ENCODE data around the gene EBP.

The EBP gene

DNA sequence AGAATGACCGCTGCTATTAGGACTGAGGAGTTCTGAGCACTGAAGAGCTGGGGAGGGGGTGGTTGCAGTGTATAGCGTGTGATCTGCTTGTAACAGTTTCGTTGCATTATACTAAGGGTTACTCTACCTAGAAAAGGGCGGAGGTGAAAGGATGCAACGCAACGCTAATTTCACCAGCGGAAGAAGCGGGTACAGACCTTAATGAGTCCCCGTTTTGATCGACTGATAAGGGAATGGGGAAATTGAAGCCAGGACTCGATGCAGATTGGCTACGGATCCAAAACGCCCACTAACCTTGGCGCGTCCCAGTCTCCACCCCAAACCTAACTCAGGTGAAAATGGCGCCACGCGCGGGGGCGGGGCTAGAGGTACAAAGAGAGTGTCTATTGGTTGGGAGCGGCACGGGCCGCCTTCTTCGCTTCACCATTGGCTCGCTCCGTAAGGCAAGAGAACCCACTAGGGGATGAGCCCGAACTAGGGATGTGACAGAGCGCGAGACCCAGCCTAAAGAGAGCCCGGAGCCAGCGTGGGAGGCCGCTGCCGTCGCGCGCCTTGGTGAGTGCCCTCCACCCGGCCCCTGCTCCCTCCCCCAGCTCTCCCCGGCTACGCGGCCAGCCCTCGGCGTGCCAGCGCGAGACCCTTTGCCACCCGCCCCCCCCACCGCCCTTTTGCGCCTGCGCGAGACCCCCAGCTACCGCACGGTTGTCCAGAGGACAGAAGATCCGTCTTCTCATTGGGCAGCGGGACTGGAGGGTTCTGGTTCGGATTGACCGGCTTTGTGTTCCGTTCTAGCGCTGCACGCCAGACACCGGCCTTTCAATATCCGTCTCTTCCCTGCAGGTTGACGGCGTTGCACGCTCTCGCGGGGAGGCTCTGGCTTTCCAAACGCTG lies at the start of gene EBP:
Gene EBP, plus strand, starts transcription at position 456 of the 891 bp plus-strand sequence. CDS start 1,964 bp downstream, outside the sequence.
- DNase-seq (ENCODE audit: low read depth in 3 of 3): peak; percentile 87 to 94 (median 90)

DNA sequence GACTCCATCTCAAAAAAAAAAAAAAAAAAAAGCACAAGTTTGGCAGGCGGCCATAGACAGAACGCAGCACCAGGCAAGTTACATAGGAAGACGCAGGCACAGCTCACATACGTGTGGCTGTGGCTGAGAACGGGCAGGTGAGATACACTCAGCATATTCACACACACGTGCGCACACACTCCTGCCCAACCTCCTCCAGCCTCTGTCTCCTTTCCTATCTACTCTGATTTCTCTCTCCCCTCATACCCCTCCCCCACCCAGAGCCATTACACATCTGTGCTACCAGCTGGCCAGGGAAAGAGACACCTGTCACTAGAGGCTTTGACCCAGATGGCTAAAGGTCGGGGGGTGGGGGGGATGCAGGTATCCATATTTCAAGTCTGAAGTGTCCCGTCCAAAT lies 49.4 kb upstream of the EBP start:
- no peak for DNase-seq (ENCODE audit: low read depth in 3 of 3)

DNA sequence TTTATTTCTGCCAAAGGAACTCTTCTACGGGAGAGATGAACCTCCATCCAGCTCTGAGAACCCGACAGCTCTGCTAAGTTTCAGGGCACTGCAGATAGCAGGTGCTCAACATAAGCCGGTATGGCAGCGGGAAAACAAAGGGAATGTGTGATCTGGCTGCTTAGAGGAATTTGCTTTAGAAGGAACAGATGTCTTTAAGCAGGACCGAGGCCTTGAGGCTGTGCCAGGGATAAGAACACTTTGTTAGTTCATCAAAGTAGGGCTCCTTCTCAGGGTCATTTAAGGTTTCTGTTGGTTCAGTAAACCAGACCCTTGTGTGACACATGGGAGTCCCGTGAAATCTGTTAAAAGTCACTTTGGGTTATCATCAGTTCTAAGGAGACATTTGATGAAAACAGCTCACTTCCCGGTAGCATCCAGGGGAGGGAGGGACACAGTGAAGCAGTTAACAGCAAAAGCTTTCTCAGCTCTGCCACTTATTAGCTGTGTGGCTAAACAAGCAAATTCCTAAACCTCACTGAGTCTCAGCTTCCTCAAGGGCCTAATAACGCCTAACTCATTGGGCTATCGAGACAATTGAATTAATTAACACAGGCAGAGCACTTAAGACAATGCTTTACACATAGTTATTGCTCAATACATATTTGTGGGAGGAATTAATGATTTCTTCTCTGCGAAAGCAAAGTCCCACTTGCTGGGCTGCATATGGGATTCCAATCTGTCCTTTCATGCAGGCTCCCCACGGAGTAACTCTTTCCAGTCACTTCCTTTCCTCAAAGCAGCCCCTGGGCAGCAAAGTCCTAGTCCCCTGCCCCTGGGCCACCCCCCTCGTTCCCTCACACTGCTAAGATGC lies 48.5 kb upstream of the EBP start:
- DNase-seq (ENCODE audit: low read depth in 3 of 3): no peak

DNA sequence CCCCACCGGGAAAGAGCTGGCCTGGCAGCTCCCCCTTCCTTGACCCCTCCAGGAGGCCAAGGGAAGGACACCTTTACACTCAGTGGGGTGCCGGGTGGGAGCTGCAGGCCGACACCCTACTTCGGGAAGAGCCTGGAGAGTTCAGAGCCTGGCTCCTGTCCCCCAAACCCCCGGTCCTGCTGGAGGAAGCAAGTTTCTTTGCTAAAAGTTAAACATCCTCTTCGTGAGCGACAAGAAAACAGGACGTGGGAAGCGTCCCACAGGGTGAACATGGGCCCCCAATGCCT lies 48.0 kb upstream of the EBP start:
- no peak for DNase-seq (ENCODE audit: low read depth in 3 of 3)

DNA sequence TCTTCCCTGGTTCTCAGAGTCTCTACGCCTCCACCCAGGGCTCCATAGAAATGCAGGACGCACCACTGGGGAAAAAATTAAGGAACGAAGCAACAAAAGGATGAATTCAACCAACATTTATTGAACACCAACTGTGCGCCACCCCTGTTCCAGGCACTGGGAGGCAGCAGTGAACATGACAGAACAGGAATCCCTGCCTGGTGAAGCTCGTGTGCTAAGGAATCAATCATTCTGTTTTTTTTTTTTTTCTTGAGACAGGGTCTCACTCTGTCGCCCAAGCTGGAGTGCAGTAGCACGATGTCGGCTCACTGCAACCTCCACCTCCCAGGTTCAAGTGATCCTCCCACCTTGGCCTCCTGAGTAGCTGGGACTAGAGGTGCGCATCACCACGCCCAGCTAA lies 47.5 kb upstream of the EBP start:
- DNase-seq (ENCODE audit: low read depth in 3 of 3): no peak

DNA sequence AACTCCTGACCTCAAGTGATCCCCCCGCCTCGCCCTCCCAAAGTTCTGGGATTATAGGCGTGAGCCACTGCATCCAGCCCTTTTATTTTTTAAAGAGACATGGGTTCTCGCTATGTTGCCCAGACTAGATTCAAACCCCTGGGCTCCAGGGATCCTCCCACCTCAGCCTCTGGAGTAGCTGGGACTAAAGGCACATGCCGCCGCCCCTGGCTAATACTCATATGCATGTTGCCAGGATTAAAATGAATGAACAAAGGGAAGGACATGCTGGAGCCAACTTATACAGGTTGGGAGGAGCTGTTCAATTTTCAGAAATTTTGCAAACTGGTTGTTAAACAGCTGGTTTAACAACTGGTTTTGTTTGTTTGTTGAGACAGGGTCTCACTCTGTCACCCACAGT lies 47.0 kb upstream of the EBP start:
- no peak for DNase-seq (ENCODE audit: low read depth in 3 of 3)

DNA sequence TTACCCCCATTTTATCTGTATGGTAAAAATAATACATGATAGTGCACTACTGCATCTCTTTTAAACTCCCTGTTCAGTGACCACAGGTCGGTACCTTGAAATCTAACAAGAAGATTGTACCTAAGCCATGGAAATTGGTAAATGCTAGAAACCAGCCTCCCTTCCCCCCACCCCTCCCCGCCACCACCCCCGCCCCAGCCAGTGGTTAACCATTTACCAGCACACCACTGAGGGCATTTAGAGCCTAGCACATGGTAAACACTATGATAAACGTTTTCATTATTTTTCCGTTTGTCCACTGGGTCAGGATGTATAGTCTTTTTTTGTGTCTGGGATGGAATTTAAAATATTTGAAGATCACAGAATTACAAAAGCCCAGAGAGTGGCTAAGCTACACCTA lies 46.3 kb upstream of the EBP start:
- DNase-seq (ENCODE audit: low read depth in 3 of 3): no peak

DNA sequence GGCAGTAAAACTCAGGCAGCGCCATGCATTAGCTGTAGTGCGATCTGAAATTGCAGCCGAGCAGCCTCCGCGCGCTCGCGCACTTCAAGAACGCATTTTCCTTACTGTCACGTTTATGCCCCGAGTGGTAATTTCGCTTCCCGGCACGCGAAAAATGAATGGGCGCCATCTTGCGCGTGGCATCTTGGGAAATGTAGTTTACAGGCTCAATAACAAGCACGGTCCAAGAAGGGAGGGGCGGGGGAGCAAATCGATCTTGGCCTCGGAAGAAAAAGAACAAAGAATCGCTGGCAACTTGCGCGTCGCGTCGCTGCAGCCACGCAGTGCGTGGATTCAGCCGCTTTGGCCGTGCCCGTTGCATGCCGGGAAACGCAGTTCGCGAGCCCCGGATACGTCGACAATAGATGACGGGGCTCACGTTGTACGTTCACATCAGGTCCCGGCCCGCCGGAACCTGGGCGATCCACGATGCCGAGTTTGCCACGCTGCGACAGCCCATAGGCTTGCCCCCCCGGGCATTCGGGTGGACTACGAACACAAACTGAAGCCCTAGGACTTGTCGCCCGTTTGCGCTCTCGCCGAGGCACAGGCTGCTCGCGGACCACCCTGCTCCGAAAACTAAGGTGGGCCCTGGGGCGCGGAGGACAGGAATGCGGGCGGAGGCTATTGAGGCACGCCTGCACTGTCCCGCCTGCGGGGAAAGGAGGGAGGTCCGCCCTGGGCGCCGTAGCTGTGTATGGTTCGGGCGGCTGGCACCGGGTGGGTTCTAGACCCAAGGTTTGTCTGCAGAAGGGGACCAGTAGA lies 45.6 kb upstream of the EBP start, which contains the start of gene FTSJ1:
Gene FTSJ1, plus strand, starts transcription at position 426 of the 804 bp plus-strand sequence. CDS start 1,849 bp downstream, outside the sequence.
- peak; percentile 57 to 80 (median 73) for DNase-seq (ENCODE audit: low read depth in 3 of 3)

DNA sequence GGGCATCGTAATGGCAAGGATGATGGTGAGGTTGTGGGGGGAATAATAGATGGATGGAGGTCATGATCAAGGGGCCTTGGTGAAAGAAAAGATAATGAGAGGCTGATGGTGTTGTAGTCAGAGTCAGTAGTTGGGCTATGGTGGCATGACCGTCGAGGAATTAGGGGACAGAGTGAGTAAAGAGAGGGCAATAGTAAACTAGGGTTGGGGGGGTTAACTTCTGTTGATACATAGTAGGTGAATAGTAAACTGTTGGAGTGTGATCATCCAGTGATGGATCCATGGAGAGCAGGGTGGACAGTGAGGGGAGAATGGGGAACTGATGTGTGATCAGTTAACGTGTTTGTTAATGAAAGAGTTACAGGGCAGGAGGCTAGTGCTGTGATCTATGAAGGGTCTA lies 44.7 kb upstream of the EBP start:
- no peak for DNase-seq (ENCODE audit: low read depth in 3 of 3)

DNA sequence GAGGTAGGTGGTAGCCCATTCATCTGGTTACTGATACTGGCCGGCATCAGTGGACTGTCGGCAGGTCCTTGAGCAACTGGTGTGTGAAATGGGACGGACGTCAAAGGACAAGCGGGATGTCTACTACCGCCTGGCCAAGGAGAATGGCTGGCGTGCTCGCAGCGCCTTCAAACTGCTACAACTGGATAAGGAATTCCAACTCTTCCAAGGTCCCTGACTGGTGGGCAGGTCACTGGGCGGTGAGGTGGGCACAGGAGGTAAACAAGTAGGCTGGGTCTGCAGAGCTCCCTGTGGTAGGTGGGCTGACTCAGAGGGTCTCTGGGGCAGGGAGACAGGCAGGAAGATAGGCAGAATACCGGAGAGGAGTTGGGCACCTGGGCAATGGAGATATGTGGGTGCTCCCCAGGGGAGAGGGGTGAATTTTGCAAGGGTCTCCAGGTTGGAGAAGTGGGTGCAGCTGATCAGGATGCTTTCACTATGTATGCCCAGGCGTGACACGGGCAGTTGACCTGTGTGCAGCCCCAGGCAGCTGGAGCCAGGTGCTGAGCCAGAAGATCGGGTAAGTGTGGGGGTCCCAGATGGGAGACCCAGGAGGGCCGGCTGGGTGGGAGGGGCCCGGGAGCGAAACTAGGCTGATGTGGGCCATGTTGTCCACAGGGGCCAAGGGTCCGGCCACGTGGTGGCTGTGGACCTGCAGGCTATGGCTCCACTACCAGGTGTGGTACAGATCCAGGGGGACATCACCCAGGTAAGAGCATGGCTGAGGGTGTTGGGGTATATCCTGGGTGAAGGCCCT lies 43.5 kb upstream of the EBP start:
- DNase-seq (ENCODE audit: low read depth in 3 of 3): no peak

DNA sequence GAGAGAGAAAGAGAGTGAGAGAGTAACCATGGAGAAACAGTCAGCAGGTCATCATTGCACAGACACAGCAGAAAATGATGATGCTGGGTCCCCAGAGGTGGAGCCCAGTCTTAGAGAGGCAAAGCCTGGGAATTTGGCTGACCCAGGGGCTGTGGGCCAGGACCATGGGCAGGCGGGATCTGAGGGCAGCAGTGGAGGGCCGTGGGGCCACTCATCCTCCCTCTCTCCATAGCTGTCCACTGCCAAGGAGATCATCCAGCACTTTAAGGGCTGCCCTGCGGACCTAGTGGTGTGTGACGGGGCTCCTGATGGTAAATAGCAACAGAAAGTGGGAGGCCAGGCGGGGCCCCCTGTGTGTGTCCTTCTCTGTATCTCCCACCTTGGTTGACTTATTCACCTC lies 42.8 kb upstream of the EBP start:
- no peak for DNase-seq (ENCODE audit: low read depth in 3 of 3)

DNA sequence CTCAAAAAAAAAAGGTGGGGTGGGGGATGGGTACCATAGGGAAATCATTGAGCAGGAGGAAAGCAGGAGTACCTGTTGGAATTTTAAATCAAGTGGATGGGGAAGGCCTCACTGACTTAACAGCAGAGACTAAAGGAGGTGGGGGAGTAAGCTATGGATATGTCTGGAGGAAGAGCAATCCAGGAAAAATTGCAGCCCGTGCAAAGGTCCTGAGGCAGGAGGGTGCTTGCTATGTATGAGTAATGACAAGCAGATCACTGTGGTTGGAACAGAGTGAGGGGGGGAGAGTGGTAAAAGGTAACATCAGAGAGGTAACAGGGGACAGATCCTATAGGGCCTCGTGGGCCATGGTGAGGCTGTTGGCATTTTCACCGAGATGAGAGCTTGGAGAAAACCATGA lies 41.5 kb upstream of the EBP start:
- no peak for DNase-seq (ENCODE audit: low read depth in 3 of 3)

DNA sequence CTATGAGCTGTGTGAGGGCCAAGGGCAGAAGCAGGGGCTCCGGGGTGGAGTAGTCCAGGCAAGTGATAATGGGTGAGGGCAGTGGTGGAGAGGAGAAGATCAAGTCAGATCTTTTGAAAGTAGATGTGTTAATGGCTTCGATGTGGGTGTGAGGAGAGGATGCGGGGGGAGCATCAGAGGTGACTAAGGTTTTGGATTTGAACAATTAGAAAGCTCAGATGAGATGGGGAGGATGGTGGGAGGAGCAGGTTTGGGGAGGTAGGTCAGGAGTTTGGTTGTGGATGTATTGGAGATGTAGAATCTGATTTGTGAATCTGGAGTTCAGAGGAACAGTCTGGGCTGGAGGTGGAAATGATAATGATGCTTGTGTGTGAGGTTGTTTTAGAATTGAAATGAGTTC lies 41.0 kb upstream of the EBP start:
- no peak for DNase-seq (ENCODE audit: low read depth in 3 of 3)

DNA sequence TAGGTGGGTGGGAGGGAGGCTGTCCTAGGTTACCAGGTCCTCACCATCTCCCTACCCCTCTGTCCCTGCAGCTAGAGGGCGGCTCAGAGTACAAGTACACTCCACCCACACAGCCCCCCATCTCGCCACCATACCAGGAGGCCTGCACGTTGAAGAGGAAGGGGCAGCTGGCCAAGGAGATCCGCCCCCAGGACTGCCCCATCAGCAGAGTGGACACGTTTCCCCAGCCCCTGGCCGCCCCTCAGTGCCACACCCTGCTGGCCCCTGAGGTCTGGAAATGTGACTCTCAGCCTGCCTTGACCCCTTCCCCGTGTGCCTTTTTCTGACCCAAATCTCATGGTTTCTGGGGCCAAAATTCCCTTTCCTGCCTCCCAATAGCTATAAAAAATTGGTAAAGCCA lies 39.1 kb upstream of the EBP start:
- no peak for DNase-seq (ENCODE audit: low read depth in 3 of 3)

DNA sequence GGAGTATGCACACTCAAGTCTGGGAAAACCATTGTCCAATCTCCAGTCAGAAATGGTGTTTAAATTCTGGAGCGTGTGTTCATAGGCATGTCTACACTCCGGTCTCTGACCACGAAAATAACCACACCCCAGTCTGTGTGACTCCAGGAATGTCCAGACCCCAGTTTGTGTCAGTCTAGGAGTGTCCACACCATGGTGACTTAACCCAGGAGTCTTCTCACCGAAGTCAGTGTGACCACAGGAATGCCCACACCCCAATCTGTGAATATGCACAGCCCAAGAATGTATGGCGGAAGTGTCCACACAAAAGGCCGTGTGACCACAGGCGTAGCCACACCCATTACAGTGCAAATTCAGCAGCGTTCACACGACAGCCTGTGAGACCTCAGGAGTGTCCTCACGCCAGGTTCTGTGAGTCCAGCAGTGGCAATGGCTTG lies 34.2 kb upstream of the EBP start:
- DNase-seq (ENCODE audit: low read depth in 3 of 3): no peak

DNA sequence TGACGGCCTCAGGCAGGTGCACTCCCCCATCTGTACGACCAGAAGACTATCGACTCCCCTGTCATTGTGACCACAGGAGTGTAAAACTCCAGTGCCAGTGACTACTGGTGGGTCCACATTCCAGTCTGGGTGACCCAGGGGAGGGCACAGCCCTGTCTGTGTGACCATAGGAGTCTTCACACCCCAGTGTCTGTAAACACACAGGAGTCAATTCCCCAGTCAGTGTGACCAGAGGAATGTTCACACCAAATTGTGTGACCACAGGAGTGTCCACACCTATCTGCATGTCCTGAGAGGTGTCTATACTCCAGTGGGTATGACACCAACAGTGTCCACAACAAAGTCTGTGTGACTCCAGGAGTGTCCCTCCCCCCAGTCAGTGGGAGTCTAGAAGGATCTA lies 33.6 kb upstream of the EBP start:
- no peak for DNase-seq (ENCODE audit: low read depth in 3 of 3)

DNA sequence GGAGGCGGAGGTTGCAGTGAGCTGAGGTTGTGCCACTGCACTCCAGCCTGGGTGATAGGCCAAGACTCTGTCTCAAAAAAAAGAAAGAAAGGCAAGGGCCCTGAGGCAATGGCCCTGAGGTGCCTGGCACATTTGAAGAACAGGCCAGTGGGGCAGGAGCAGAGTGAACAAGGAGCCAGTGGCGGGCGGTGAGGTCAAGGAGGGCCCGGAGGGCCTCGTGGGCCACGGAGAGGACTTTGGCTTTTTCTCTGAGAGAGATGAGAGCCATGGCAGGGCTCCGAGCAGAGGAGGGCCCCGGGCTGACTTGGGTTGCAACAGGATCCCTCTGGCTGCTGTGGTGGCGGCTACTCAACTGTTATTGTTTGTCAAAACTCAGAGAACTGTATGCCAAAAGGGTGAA lies 32.3 kb upstream of the EBP start:
- DNase-seq (ENCODE audit: low read depth in 3 of 3): no peak

DNA sequence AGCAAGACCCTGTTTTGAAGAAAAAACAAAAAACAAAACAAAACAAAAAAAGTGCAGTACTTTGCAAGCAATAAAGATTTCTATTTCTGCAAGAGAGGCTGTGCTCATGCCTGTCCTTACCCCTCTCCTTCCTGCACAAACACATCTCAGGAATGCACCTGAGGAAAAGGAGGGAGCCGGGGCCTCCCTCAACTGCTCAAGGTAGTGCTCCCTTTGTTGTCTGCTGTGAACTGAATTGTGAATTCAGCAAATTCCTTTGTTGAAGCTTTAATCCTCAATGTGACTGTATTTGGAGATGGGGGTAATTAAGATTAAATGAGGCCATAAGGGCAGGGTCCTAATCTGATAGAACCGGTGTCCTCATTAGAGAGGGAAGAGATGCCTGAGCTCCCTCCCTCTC lies 31.7 kb upstream of the EBP start:
- no peak for DNase-seq (ENCODE audit: low read depth in 3 of 3)

DNA sequence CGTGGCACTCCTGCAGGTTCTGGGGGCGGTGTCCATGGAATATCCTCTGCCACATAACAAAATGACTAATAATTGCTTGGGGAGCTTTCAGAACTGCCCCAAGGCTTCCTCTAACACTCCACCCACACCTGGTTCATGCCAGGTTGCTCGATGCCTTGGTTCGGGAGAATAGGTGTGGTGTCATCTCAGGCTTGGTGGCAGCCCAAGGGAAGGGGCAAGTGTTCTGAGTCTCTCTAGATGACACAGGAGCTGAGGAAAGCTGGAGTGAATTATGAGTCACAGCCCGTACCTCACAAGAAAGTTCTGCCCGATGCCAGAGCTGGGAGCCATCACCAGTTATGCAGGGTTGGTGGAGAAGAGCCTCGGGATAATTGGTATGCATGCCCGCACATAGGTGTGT lies 30.9 kb upstream of the EBP start:
- DNase-seq (ENCODE audit: low read depth in 3 of 3): no peak

DNA sequence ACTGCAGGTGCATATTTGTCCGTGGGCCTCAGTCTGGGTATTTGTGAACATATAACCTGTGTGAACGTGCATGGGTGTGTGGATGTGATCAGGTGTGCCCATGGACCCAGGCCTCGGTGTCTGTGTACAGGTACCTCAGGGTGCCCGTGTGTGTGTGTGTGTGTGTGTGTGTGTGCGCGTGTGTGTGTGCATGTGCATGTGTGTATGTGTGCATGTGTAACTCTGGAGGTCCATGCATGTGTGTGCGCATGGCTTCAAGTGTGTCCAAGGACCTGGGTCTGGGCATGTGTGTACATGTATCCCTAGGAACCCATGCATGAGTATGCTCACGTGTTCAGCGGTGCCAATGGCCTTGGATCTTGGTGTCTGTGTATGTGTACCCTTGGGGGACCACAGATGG lies 29.8 kb upstream of the EBP start:
- no peak for DNase-seq (ENCODE audit: low read depth in 3 of 3)

DNA sequence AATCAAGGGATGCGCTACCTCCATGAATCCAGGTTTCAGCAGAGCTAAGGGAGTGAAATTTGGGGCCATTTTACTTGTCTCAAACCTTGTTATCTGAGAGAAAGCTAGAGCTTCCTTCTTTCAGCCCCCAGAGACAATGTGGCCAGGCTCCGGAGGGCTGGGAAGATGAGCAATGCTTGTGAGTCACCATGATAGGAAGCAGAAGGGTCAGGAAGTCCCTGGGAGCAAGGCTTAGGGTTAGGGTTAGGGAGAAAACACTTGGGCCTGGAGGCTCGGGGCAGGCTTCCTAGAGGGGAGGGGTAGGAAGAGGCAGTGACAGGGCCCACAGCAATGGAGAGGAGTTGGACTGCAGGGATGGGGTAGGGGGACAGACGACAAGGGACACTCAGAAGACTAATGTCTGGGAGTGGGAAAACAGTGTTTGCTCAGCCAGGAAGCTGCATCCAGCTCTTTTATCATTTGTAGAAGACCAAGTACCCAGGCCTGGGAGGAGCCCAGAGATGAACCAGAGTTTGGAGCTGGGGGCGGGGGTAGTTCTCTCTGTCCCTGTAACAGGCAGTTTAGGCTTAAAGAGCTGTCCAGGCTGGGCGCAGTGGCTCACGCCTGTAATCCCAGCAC lies 29.2 kb upstream of the EBP start:
- no peak for DNase-seq (ENCODE audit: low read depth in 3 of 3)

Measured in stimulated activated CD4-positive, alpha-beta T cell treated with anti-CD3 and anti-CD28 coated beads, TNF-alpha, amount 100 ng/mL, for 48 hours (primary cell).